Common myeloid progenitor, CD34-positive (primary cell): Measurements from ENCODE around the gene GSC2.
"Not testable (repeated sequence)": the region's sequence is repeated elsewhere in the genome, so short reads cannot be mapped to it uniquely, and the experiment has no call there.

Experiments
- CTCF ChIA-PET: fragments of 350-600 bp; sonication (Branson Sonifier 250); formaldehyde crosslinking; loops from one replicate; lab custom pipeline; 2021; ENCODE audit warnings: antibody characterized with exemption; lab: Charles Lee
- POLR2A ChIA-PET: fragments of 350-600 bp; sonication (Branson Sonifier 250); formaldehyde crosslinking; loops from one replicate; lab custom pipeline; 2021; ENCODE audit warnings: antibody characterized with exemption; lab: Charles Lee
- DNase-seq, 3 donors: peaks; one replicate each; pipeline versions ENCODE4 v3.0.0 to v3.0.0-alpha.2; 2013
- H3K27ac ChIP-seq, 2 experiments: 1 replicate in 1 of 2; 2 replicates in 1 of 2; pipeline ENCODE4 v1.7.0; 2013; ENCODE audit warnings: inconsistent platforms in 2 of 2, low read length in 2 of 2, mild to moderate bottlenecking in 2 of 2, low read depth in 1 of 2, moderate library complexity in 1 of 2; ENCODE audit not compliant: severe bottlenecking in 2 of 2, insufficient read depth in 1 of 2, poor library complexity in 1 of 2
- H3K27me3 ChIP-seq, 5 experiments: replicated peaks in 2 of 5; 1 replicate in 3 of 5; 2 replicates in 2 of 5; pipeline versions ENCODE4 v1.6.1 to v1.7.0; 2013; ENCODE audit warnings: low read length in 4 of 5, mild to moderate bottlenecking in 2 of 5, moderate library complexity in 2 of 5, inconsistent platforms in 1 of 5; ENCODE audit not compliant: insufficient read depth in 5 of 5, control insufficient read depth in 4 of 5
- H3K36me3 ChIP-seq, 4 experiments: 1 replicate in 2 of 4; 2 replicates in 2 of 4; pipeline versions ENCODE4 v1.6.1 to v1.7.0; 2013; ENCODE audit warnings: low read length in 3 of 4, control low read depth in 1 of 4, mild to moderate bottlenecking in 1 of 4; ENCODE audit not compliant: control insufficient read depth in 4 of 4, insufficient read depth in 4 of 4
- H3K4me1 ChIP-seq, 4 experiments: 1 replicate in 3 of 4; 2 replicates in 1 of 4; pipeline versions ENCODE4 v1.6.1 to v1.7.1; 2013; ENCODE audit warnings: low read length in 3 of 4, mild to moderate bottlenecking in 3 of 4, control low read depth in 1 of 4, inconsistent platforms in 1 of 4, moderate library complexity in 1 of 4; ENCODE audit not compliant: control insufficient read depth in 4 of 4, insufficient read depth in 4 of 4; ENCODE audit errors: control extremely low read depth in 1 of 4
- H3K4me3 ChIP-seq, 7 experiments: 1 replicate in 4 of 7; 2 replicates in 3 of 7; pipeline versions ENCODE4 v1.5.1 to v1.7.0; 2013; ENCODE audit warnings: mild to moderate bottlenecking in 7 of 7, low read length in 6 of 7, moderate library complexity in 6 of 7, inconsistent platforms in 2 of 7, low read depth in 2 of 7, control low read depth in 1 of 7; ENCODE audit not compliant: insufficient read depth in 4 of 7, control insufficient read depth in 1 of 7; ENCODE audit errors: extremely low read depth in 1 of 7
- H3K9me3 ChIP-seq, 5 experiments: 1 replicate in 4 of 5; 2 replicates in 1 of 5; pipeline versions ENCODE4 v1.6.1 to v1.7.1; 2013; ENCODE audit warnings: low read length in 4 of 5, mild to moderate bottlenecking in 2 of 5, inconsistent platforms in 1 of 5, low read depth in 1 of 5, moderate library complexity in 1 of 5; ENCODE audit not compliant: control insufficient read depth in 4 of 5, insufficient read depth in 2 of 5; ENCODE audit errors: control extremely low read depth in 1 of 5
- WGBS: methylation state at CpG from one replicate; pipeline ENCODE4 v1.1.5; 2013; ENCODE audit not compliant: insufficient coverage; 5-methylcytosine and 5-hydroxymethylcytosine counted together

Gene GSC2

DNA sequence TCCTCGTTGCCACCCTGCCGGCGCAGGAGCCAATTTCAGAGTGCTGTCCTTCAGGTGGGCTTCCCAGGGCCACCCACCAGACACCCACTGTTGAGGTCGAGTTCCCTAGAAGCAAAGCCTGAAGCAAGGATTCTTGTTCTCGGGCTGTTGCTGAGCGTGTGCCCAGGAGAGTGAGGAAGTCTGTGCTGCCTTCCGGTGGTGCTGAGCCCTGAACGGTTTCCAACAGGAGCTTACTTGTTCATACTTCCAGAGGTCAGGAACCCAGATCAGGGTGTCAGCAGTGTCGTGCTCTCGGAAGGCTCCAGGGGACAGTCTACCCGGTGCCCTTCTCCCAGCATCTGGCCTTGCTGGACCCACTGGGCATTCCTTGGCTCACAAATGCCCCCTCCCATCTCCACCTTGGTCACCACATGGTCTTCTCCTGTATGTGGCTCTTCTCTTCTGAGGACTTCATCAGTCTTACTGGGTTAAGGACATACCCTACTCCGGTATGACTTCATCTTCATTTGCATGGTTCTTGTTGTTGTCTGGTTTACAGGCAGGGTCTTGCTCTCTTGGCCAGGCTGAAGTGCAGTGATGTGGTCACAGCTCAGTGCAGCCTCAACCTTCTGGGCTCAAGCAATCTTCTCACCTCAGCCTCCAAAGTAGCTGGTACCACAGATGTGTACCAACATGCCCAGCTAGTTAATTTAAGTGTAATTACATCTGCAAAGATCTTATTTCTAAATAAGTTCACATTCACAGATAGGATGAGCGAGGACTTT lies 17.2 kb upstream of the GSC2 start:
- 84% methylated on average over 12 of the region's 13 CpGs for WGBS
- no peak for DNase-seq
- H3K4me3 ChIP-seq = no peak overlapping the region
- peaks cover 0 to 19% (median 17%) of the 10 kb centered on the region in 4 experiments for H3K4me1 ChIP-seq
- no peak overlapping the region for H3K27ac ChIP-seq
- ChIA-PET POLR2A (no interaction called here), CTCF (interaction anchor here (1.0 to 1.6 kb wide), 2 partner anchors 12 to 15 kb away, joined by 3 to 5 read pairs; partner anchors contain the start of gene SLC25A1)
- H3K9me3 ChIP-seq = no peaks in the 10 kb centered on the region
- no peaks in the 10 kb centered on the region for H3K36me3 ChIP-seq
- peaks cover 0 to 54% (median 29%) of the 10 kb centered on the region in 5 experiments for H3K27me3 ChIP-seq

DNA sequence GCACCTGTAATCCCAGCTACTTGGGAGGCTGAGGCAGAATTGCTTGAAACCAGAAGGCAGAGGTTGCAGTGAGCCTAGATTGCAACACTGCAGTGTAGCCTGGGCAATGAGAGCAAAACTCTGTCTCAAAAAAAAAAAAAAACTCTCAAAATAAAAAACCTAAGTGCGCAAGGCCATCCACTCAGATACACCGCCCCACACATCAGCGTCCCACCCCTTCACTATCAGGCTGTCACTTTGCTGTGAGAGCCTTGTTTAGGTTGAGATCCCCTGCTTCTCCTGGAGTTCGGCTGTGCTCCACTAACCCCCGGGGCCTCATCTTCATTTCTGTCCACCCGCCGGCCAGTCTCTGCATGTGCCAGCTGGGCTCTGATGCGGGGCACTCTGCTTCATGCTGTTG lies 16.3 kb upstream of the GSC2 start:
- Histone ChIP-seq H3K27ac (no peak overlapping the region), H3K9me3 (no peaks in the 10 kb centered on the region), H3K4me3 (no peak overlapping the region), H3K27me3 (peaks cover 0 to 54% (median 29%) of the 10 kb centered on the region in 5 experiments), H3K4me1 (peaks cover 0 to 16% (median 13%) of the 10 kb centered on the region in 4 experiments), H3K36me3 (no peaks in the 10 kb centered on the region)
- WGBS = 87% methylated on average over 8 of the region's 8 CpGs
- ChIA-PET CTCF (no interaction called here), POLR2A (no interaction called here)
- DNase-seq = no peak

DNA sequence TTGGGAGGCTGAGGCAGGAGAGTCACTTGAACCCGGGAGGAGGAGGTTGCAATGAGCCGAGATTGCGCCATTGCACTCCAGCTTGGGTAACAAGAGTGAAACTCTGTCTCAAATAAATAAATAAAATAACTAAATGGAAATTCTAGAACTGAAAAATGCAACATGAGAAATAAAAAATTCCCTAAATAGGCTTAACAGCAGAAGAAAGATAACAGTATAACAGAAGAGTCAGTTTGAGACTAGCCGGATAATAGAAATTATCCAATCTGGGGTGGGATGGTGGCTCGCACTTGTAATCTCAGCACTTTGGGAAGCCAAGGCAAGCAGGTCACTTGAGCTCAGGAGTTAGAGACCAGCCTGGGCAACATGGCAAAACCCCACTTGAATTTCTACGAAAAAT lies 14.3 kb upstream of the GSC2 start:
- ChIA-PET CTCF (no interaction called here), POLR2A (no interaction called here)
- peaks cover 0 to 3% (median 1%) of the 10 kb centered on the region in 4 experiments for H3K4me1 ChIP-seq
- DNase-seq = no peak
- H3K36me3 ChIP-seq = no peaks in the 10 kb centered on the region
- H3K27ac ChIP-seq = no peak overlapping the region
- peaks cover 0 to 36% (median 17%) of the 10 kb centered on the region in 5 experiments for H3K27me3 ChIP-seq
- H3K4me3 ChIP-seq = no peak overlapping the region
- H3K9me3 ChIP-seq = no peaks in the 10 kb centered on the region
- 96% methylated on average over 3 of the region's 6 CpGs for WGBS

DNA sequence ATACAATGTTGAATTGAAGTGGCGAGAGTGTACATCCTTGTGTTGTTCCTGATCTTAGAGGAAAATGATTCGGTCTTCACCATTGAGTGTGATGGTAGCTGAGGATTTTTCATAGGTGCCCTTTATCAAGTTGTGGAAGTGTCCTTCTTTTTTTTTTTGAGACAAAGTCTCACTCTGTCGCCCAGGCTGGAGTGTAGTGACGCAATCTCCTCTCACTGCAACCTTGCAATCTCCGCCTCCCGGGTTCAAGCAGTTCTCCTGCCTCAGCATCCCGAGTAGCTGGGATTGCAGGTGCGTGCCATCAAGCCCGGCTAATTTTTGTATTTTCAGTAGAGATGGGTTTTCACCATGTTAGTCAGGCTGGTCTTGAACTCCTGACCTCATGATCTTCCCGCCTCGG lies 8.6 kb upstream of the GSC2 start:
- DNase-seq, POLR2A ChIA-PET, H3K4me1 ChIP-seq, H3K36me3 ChIP-seq, H3K9me3 ChIP-seq, H3K4me3 ChIP-seq, H3K27ac ChIP-seq: not testable (repeated sequence)
- WGBS = 90% methylated on average over 5 of the region's 11 CpGs
- peaks cover 0 to 13% (median 6%) of the 10 kb centered on the region in 5 experiments for H3K27me3 ChIP-seq
- CTCF ChIA-PET = interaction anchor here (1.1 kb wide), 2 partner anchors 9 to 10 kb away, joined by 3 read pairs; no protein-coding TSS in a partner anchor

- H3K27me3 ChIP-seq = peaks cover 0 to 35% (median 18%) of the 10 kb centered on the region in 5 experiments
- POLR2A ChIA-PET, H3K4me1 ChIP-seq, H3K27ac ChIP-seq, H3K4me3 ChIP-seq, H3K36me3 ChIP-seq, DNase-seq: not testable (repeated sequence)
- H3K9me3 ChIP-seq = peaks cover 0 to 15% (median 2%) of the 10 kb centered on the region in 5 experiments
- CTCF ChIA-PET = interaction anchor here (2.0 kb wide), 1 partner anchor 12 kb away, joined by 7 read pairs; the partner anchor contains the start of gene ESS2
- 92% methylated on average over 6 of the region's 9 CpGs for WGBS
These were observed 6.0 kb upstream of the GSC2 start for GRCh38 chr22:19156109-19156508.

DNA sequence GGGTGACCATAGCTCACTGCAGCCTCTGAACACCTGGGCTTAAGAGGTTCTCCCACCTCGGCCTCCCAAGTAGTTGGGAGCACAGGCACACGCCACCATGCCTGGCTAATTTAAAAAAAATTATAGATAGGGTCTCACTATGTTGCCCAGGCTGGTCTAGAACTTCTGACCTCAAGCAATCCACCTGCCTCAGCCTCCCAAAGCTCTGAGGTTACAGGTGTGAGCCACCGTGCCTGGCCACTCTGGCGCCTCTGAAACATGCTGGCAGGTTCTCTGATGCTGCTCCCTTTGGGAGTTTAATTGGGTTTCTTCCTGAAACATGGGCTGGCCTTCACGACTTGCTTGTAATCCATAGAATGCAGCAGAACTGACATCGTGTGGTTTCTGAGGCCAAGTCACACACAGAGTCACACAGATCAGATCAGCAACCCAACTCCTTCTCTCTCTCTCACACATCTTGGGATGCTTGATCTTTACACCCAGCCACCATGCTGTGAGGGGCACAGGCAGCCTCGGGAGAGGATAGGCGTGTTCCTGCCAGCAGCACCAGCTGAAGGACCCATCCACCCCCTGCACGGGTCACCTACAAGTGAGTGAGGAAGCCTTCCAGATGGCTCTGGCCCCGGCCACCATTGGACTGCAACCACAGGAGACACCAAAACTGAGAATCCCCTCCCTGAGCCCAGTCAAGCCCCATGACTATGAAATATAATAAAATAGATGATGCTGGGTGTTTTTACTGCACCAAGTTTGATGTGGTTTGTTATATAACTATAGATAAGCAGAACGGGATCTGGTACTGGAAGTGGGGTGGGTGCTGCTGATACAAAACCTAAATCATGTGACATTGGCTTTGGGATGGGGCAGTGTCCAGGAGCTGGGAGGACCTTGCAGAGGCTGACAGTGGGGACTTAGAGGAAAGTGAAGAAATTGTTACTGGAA lies 3.1 kb upstream of the GSC2 start:
- CTCF ChIA-PET = interaction anchor here (1.1 kb wide), 1 partner anchor 14 kb away, joined by 3 read pairs; no protein-coding TSS in a partner anchor
- POLR2A ChIA-PET = interaction anchor here (0.6 kb wide), 1 partner anchor 90 kb away, joined by 4 read pairs; no protein-coding TSS in a partner anchor

More for the DNA sequence above, 3.1 kb upstream of the GSC2 start:
- peaks cover 0 to 15% (median 2%) of the 10 kb centered on the region in 5 experiments for H3K9me3 ChIP-seq
- peaks cover 0 to 14% (median 6%) of the 10 kb centered on the region in 4 experiments for H3K4me1 ChIP-seq
- 53% methylated on average over 5 of the region's 11 CpGs for WGBS
- no peaks in the 10 kb centered on the region for H3K36me3 ChIP-seq
- no peak overlapping the region for H3K4me3 ChIP-seq
- peaks cover 0 to 60% (median 31%) of the 10 kb centered on the region in 5 experiments for H3K27me3 ChIP-seq
- no peak overlapping the region for H3K27ac ChIP-seq
- peak in 1 of 3 donors; percentile 34 for DNase-seq
